Measurements from ENCODE around the gene SPEF2. TPM values are rescaled to one million over a fixed set of nuclear protein-coding genes. Genes with fewer than 3 reads are reported as not detected.

The SPEF2 gene
- total and polyA plus RNA-seq, 10 of the 15 experiments (the other 5 are each of a cell fraction or from before 2014, with no cell fraction given) = 0.03 to 2.0 (median 0.07) TPM; not detected in 3

DNA sequence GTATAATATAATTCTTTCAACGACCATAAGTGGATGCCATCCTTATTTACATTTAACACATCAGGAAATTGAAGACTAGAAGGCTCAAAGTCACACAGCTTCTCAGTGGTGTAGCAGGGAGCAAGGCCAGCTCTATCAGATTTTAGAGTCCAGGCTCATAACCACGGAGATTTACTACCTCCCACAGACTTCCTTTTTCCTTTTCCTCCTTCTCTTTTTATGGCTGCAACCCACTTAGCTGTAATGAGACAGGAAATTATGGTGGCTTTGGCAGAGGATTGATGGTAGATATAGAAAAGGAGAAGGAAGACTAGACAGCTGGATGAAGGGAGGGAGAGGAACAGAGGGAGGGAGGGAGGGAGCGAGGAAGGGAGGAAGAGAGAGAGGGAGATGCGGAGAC lies 47.4 kb downstream of the SPEF2 start:
- Histone ChIP-seq H3K4me1 (ENCODE audit: control insufficient read depth, insufficient read depth, low read length) (no peaks in the 10 kb centered on the region), H3K9ac (ENCODE audit: control insufficient read depth, insufficient read depth, low read length) (no peak overlapping the region), H2AFZ (ENCODE audit: control insufficient read depth, low read depth, low read length) (no peak overlapping the region), H3K36me3 (ENCODE audit: control insufficient read depth in 2 of 2, insufficient read depth in 2 of 2, low read length in 1 of 2) (no peaks in the 10 kb centered on the region), H3K79me2 (ENCODE audit: control insufficient read depth, insufficient read depth, low read length) (no peaks in the 10 kb centered on the region), H3K4me3 (no peak overlapping the region), H3K9me3 (replicated peaks; ENCODE audit: control insufficient read depth, insufficient read depth, low read length) (no peaks in the 10 kb centered on the region), H3K27me3 (replicated peaks in 1 of 2; ENCODE audit: control insufficient read depth in 2 of 2, insufficient read depth in 2 of 2, low read length in 1 of 2) (no peaks in the 10 kb centered on the region), H3K4me2 (ENCODE audit: control insufficient read depth, insufficient read depth) (no peak overlapping the region), H3K27ac (ENCODE audit: control insufficient read depth, insufficient read depth) (no peak overlapping the region), H4K20me1 (ENCODE audit: control insufficient read depth, insufficient read depth) (no peaks in the 10 kb centered on the region)
- ChIA-PET RAD21 (ENCODE audit: unreplicated experiment) (no interaction called here), SMC1A (ENCODE audit: uncharacterized antibody, unreplicated experiment) (interaction anchor here (0.7 to 1.1 kb wide), 2 partner anchors 14 to 633 kb away, joined by 3 to 5 read pairs; no protein-coding TSS in a partner anchor), CTCF (interaction anchor here (0.7 to 1.2 kb wide), 3 partner anchors 37 to 262 kb away, joined by 3 to 4 read pairs (median 3); no protein-coding TSS in a partner anchor), POLR2A (no interaction called here)
- ATAC-seq = no peak
- no TSS peak for BruUV-seq (replicated peaks)
- intact Hi-C loops (cut with micrococcal nuclease; ENCODE audit: unreplicated experiment) = no loop called here
- WGBS (ENCODE audit: insufficient coverage, insufficient replicate concordance, low lambda C conversion rate, missing lambda C conversion rate) = 0% methylated on average over 3 of the region's 4 CpGs
- DNase-seq (ENCODE audit: low read depth, low spot score) = no peak
- in situ Hi-C loops (cut with MboI) = no loop called here
- FAIRE-seq = no peak
- TF ChIP-seq IRF4 (IDR thresholded peaks at IDR 0.05; ENCODE audit: low read depth, low read length) (no peak), RFX5 (IDR thresholded peaks at IDR 0.05; ENCODE audit: low read depth, low read length) (no peak), ZZZ3 (IDR thresholded peaks at IDR 0.05; ENCODE audit: control insufficient read depth, insufficient read length, low read depth) (no peak), CEBPZ (IDR thresholded peaks at IDR 0.05; ENCODE audit: low read depth, low read length) (no peak), TARDBP (IDR thresholded peaks at IDR 0.05; ENCODE audit: borderline replicate concordance) (no peak), IKZF2 (IDR thresholded peaks at IDR 0.05) (no peak), JUNB (IDR thresholded peaks at IDR 0.05) (no peak), PAX8 (IDR thresholded peaks at IDR 0.05) (no peak), POLR2A (IDR thresholded peaks at IDR 0.05; ENCODE audit: low read depth, low read length) (no peak), TCF7 (IDR thresholded peaks at IDR 0.05; ENCODE audit: borderline replicate concordance) (no peak), SUZ12 (IDR thresholded peaks at IDR 0.05; ENCODE audit: unreplicated experiment) (no peak), ZBED1 (IDR thresholded peaks at IDR 0.05; ENCODE audit: borderline replicate concordance) (no peak), GABPA (IDR thresholded peaks at IDR 0.05; ENCODE audit: low read depth) (no peak), SP1 (IDR thresholded peaks at IDR 0.05; ENCODE audit: low read depth, low read length) (no peak), NBN (IDR thresholded peaks at IDR 0.05) (no peak), RELB (IDR thresholded peaks at IDR 0.05; ENCODE audit: low read depth) (no peak), CHD1 (IDR thresholded peaks at IDR 0.05; ENCODE audit: low read depth, low read length) (no peak), SIX5 (IDR thresholded peaks at IDR 0.05; ENCODE audit: low read depth, low read length, severe bottlenecking) (no peak)
- TF ChIP-seq, protein P1, sequence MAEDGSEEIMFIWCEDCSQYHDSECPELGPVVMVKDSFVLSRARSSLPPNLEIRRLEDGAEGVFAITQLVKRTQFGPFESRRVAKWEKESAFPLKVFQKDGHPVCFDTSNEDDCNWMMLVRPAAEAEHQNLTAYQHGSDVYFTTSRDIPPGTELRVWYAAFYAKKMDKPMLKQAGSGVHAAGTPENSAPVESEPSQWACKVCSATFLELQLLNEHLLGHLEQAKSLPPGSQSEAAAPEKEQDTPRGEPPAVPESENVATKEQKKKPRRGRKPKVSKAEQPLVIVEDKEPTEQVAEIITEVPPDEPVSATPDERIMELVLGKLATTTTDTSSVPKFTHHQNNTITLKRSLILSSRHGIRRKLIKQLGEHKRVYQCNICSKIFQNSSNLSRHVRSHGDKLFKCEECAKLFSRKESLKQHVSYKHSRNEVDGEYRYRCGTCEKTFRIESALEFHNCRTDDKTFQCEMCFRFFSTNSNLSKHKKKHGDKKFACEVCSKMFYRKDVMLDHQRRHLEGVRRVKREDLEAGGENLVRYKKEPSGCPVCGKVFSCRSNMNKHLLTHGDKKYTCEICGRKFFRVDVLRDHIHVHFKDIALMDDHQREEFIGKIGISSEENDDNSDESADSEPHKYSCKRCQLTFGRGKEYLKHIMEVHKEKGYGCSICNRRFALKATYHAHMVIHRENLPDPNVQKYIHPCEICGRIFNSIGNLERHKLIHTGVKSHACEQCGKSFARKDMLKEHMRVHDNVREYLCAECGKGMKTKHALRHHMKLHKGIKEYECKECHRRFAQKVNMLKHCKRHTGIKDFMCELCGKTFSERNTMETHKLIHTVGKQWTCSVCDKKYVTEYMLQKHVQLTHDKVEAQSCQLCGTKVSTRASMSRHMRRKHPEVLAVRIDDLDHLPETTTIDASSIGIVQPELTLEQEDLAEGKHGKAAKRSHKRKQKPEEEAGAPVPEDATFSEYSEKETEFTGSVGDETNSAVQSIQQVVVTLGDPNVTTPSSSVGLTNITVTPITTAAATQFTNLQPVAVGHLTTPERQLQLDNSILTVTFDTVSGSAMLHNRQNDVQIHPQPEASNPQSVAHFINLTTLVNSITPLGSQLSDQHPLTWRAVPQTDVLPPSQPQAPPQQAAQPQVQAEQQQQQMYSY (CRISPR knock-in tag; IDR thresholded peaks at IDR 0.05) = no peak
